Choroid plexus epithelial cell (primary cell): ENCODE measurements around the gene CCBE1.

Source experiments
- DNase-seq: peaks from one replicate; pipeline ENCODE4 v3.0.0-alpha.2; 2010; ENCODE audit warnings: low read depth
- H3K4me3 ChIP-seq: 2 replicates; pipeline ENCODE4 v1.5.1; 2011; ENCODE audit warnings: low read depth, mild to moderate bottlenecking, control low read depth, low read length, moderate library complexity
- CTCF ChIP-seq: conservative IDR thresholded peaks from 2 replicates; pipeline ENCODE4 v1.5.1; 2011; ENCODE audit warnings: low read depth, mild to moderate bottlenecking, control low read depth, inconsistent platforms, low read length, moderate library complexity

CCBE1 gene

GRCh38 chr18:59426855-59427254 is 270.4 kb downstream of the CCBE1 start:
- H3K4me3 ChIP-seq = no peak overlapping the region
- no peak for TF ChIP-seq CTCF
- DNase-seq = no peak

- peak; percentile 8 for DNase-seq
- no peak overlapping the region for H3K4me3 ChIP-seq
- TF ChIP-seq CTCF = no peak
These were observed 274.0 kb downstream of the CCBE1 start for GRCh38 chr18:59423259-59423658.

- DNase-seq = no peak
- no peak for TF ChIP-seq CTCF
- H3K4me3 ChIP-seq = no peak overlapping the region
These were observed 277.0 kb downstream of the CCBE1 start for GRCh38 chr18:59420244-59420643.

GRCh38 chr18:59419386-59419785 is 277.8 kb downstream of the CCBE1 start:
- TF ChIP-seq CTCF = no peak
- H3K4me3 ChIP-seq = no peak overlapping the region
- peak; percentile 53 for DNase-seq

GRCh38 chr18:59416818-59417217 is 280.4 kb downstream of the CCBE1 start:
- peak; percentile 16 for DNase-seq
- no peak overlapping the region for H3K4me3 ChIP-seq
- TF ChIP-seq CTCF = no peak

GRCh38 chr18:59414111-59414653 is 283.0 kb downstream of the CCBE1 start:
- TF ChIP-seq CTCF = no peak
- no peak overlapping the region for H3K4me3 ChIP-seq
- DNase-seq = no peak

- DNase-seq = peak; percentile 80
- peak; percentile 100 for TF ChIP-seq CTCF
- H3K4me3 ChIP-seq = no peak overlapping the region
These were observed 294.7 kb downstream of the CCBE1 start for GRCh38 chr18:59402432-59403090.
